ENCODE data around the gene PRRT4.

The PRRT4 gene

DNA sequence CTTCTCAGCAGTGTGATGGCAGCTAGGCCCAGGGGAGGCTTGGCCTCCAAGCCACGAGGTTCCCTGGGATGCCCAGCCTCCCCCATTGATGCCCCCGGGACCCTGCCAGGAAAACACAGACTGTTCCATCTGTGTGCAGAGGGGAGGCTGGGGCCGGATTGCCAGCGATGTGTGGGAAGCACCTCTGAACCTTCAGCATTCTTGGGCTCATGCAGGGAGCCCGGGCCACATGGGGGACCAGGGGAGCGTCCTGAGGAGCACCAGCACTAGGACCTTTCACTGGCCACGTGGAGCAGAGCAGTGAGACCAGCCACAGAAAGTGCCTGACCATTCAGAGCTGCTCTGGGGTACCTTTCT is 45.7 kb upstream of the PRRT4 start:
- H3K27ac ChIP-seq: peak overlapping the region; percentile 89
- DNase-seq (ENCODE audit: low spot score): no peak
- TF ChIP-seq, protein P1, sequence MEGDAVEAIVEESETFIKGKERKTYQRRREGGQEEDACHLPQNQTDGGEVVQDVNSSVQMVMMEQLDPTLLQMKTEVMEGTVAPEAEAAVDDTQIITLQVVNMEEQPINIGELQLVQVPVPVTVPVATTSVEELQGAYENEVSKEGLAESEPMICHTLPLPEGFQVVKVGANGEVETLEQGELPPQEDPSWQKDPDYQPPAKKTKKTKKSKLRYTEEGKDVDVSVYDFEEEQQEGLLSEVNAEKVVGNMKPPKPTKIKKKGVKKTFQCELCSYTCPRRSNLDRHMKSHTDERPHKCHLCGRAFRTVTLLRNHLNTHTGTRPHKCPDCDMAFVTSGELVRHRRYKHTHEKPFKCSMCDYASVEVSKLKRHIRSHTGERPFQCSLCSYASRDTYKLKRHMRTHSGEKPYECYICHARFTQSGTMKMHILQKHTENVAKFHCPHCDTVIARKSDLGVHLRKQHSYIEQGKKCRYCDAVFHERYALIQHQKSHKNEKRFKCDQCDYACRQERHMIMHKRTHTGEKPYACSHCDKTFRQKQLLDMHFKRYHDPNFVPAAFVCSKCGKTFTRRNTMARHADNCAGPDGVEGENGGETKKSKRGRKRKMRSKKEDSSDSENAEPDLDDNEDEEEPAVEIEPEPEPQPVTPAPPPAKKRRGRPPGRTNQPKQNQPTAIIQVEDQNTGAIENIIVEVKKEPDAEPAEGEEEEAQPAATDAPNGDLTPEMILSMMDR (conservative IDR thresholded peaks at IDR 0.05; ENCODE audit: low read depth): no peak
- POLR2A ChIA-PET (ENCODE audit: low non-redundant PET): no interaction called here
- CTCF ChIA-PET: interaction anchor here (1.5 kb wide), 1 partner anchor 19 kb away, joined by 4 read pairs; no protein-coding TSS in a partner anchor

- POLR2A ChIA-PET (ENCODE audit: low non-redundant PET): no interaction called here
- no peak for DNase-seq (ENCODE audit: low spot score)
- peak overlapping the region; percentile 89 for H3K27ac ChIP-seq
- TF ChIP-seq, protein P1 (conservative IDR thresholded peaks at IDR 0.05; ENCODE audit: low read depth): no peak
- CTCF ChIA-PET: no interaction called here
These were observed 45.1 kb upstream of the PRRT4 start for GRCh38 chr7:128406314-128407232.

DNA sequence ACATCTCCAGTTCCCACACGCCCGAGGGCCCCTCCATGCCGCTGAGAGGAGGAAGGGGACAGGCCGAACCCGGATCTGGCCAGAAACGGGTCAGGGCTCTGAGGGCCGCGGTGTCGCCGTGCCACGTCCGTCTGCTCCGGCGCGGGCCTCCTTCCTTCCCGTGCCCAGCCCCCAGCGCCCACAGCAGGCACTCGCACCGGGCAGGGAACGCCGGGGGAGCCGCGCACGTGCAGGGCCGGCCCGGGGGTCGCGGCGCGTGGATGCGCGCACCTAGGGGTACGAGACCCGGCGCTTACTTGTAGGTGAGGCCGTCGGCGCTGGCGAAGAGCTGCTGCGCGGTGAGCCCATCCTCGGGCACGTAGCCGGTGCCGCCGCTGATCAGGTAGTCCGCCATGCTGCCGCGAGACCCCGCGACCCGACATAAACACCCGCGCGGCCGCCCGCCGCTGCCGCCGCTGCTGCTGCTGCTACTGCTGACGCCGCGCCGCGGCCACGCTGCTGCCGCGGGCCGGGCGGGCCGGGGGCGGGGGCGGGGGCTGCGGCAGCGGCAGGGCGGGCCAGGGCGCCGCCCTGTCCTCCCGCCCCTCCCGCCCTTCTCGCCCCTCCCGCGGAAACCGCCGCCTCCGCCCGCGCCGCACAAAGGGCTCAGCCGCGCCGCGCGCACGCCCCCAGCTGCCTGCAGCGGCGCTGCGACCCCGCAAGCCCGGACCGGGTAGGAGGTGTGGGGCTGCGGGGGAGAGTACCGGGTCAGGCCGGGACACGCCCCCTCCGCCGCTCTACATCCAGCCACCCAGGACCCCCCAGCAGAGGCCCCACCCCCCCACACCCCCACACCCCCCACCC is 44.2 kb upstream of the PRRT4 start:
- DNase-seq (ENCODE audit: low spot score): peak; percentile 67
- peak overlapping the region; percentile 89 for H3K27ac ChIP-seq

GRCh38 chr7:128404886-128405470 is 43.5 kb upstream of the PRRT4 start:
- ChIA-PET CTCF (interaction anchor here (0.8 to 1.1 kb wide), 4 partner anchors 18 to 57 kb away, joined by 3 to 4 read pairs (median 4); no protein-coding TSS in a partner anchor), POLR2A (ENCODE audit: low non-redundant PET) (no interaction called here)
- peak overlapping the region; percentile 89 for H3K27ac ChIP-seq
- TF ChIP-seq, protein P1 (conservative IDR thresholded peaks at IDR 0.05; ENCODE audit: low read depth): peak; percentile 33
- DNase-seq (ENCODE audit: low spot score): no peak

More for the DNA sequence above, 44.2 kb upstream of the PRRT4 start:
- POLR2A ChIA-PET (ENCODE audit: low non-redundant PET): no interaction called here
- TF ChIP-seq, protein P1 (conservative IDR thresholded peaks at IDR 0.05; ENCODE audit: low read depth): no peak
- CTCF ChIA-PET: interaction anchor here (1.0 to 1.1 kb wide), 2 partner anchors 18 to 58 kb away, joined by 3 to 4 read pairs; no protein-coding TSS in a partner anchor

DNA sequence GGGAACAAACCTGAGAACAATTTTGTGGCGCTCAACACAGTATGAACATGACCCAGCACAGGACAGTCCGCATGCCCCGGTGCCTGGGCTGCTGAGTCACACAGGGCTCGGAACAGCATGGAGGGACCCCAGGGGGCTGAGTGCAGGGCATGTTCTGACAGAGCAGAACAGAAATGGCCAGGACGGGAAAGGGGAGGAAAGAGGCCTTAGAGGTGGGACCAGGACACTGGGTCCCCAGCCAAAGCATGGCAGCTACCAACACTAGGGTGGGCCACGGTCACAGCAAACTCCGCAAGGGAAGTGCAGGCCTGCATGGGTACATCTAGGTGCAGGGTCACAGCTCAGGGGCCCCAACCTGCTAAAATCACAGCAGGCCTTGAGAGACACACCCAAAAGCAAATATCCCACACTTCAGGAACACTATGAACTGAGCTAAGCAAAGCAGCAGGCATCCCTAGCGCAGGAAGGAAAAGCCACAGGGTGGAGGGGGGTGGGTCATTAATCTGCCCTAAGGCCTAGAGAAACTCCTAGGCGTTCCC is 42.7 kb upstream of the PRRT4 start:
- DNase-seq (ENCODE audit: low spot score): no peak
- ChIA-PET POLR2A (ENCODE audit: low non-redundant PET) (no interaction called here), CTCF (interaction anchor here (0.8 to 1.1 kb wide), 4 partner anchors 17 to 57 kb away, joined by 3 to 4 read pairs (median 4); no protein-coding TSS in a partner anchor)
- TF ChIP-seq, protein P1 (conservative IDR thresholded peaks at IDR 0.05; ENCODE audit: low read depth): no peak
- peak overlapping the region; percentile 89 for H3K27ac ChIP-seq
